ENCODE measurements around the gene MAPKAPK2. TPM values are rescaled to one million over a fixed set of nuclear protein-coding genes. Genes with fewer than 3 reads are reported as not detected.
"Not testable (repeated sequence)": the region's sequence is repeated elsewhere in the genome, so short reads cannot be mapped to it uniquely, and the experiment has no call there.

MAPKAPK2 gene
- 62.3 and 63.1 TPM in 2 replicates for total RNA-seq (ENCODE audit: low replicate concordance)
- long read RNA-seq, partial matches to known transcripts: 0 of 3 reads
- long read RNA-seq, other reads (novel, unspliced or antisense): 3 of 3 reads

GRCh38 chr1:206684478-206685333, at the start of gene MAPKAPK2:
Gene MAPKAPK2, plus strand, starts transcription at chr1:206684905. Its CDS starts 325 bp downstream, at chr1:206685230.
- DNase-seq (ENCODE audit: extremely low spot score, unreplicated experiment): peak; percentile 84
- no peaks in the 10 kb centered on the region for H3K36me3 Mint-ChIP-seq
- peaks cover 25% of the 10 kb centered on the region for H3K4me1 Mint-ChIP-seq (ENCODE audit: unreplicated experiment)
- peak within 1 kb of the TSS; percentile 96 for H3K27ac Mint-ChIP-seq
- peak within 1 kb of the TSS; percentile 96 for H3K4me3 Mint-ChIP-seq
- no peaks in the 10 kb centered on the region for H3K9me3 Mint-ChIP-seq
- peaks cover 36% of the 10 kb centered on the region for H3K27me3 Mint-ChIP-seq
- no peak for TF ChIP-seq CTCF (conservative IDR thresholded peaks at IDR 0.05)

GRCh38 chr1:206635080-206635977, 49.4 kb upstream of the MAPKAPK2 start, which contains the start of gene DYRK3:
Gene DYRK3, plus strand, starts transcription at chr1:206635536. Its CDS starts 168 bp downstream, at chr1:206635704.
- H3K9me3 Mint-ChIP-seq: no peaks in the 10 kb centered on the region
- TF ChIP-seq CTCF (conservative IDR thresholded peaks at IDR 0.05): no peak

GRCh38 chr1:206635978-206636345, 48.7 kb upstream of the MAPKAPK2 start:
- peaks cover 26% of the 10 kb centered on the region for H3K4me1 Mint-ChIP-seq (ENCODE audit: unreplicated experiment)
- H3K4me3 Mint-ChIP-seq: peak overlapping the region; percentile 88
- TF ChIP-seq CTCF (conservative IDR thresholded peaks at IDR 0.05): no peak
- no peaks in the 10 kb centered on the region for H3K36me3 Mint-ChIP-seq
- no peaks in the 10 kb centered on the region for H3K9me3 Mint-ChIP-seq
- no peak for DNase-seq (ENCODE audit: extremely low spot score, unreplicated experiment)
- no peak overlapping the region for H3K27ac Mint-ChIP-seq
- H3K27me3 Mint-ChIP-seq: peaks cover 39% of the 10 kb centered on the region

More at GRCh38 chr1:206635080-206635977, 49.4 kb upstream of the MAPKAPK2 start, which contains the start of gene DYRK3:
- Mint-ChIP-seq H3K4me1 (ENCODE audit: unreplicated experiment) (peaks cover 28% of the 10 kb centered on the region), H3K36me3 (no peaks in the 10 kb centered on the region), H3K27ac (peak within 1 kb of the TSS; percentile 85), H3K4me3 (peak within 1 kb of the TSS; percentile 88), H3K27me3 (peaks cover 39% of the 10 kb centered on the region)
- DNase-seq (ENCODE audit: extremely low spot score, unreplicated experiment): peak; percentile 95

GRCh38 chr1:206636671-206637070, 48.0 kb upstream of the MAPKAPK2 start:
- no peaks in the 10 kb centered on the region for H3K36me3 Mint-ChIP-seq
- peak overlapping the region; percentile 19 for H3K4me3 Mint-ChIP-seq
- H3K27ac Mint-ChIP-seq: no peak overlapping the region
- no peaks in the 10 kb centered on the region for H3K9me3 Mint-ChIP-seq
- no peak for DNase-seq (ENCODE audit: extremely low spot score, unreplicated experiment)
- no peak for TF ChIP-seq CTCF (conservative IDR thresholded peaks at IDR 0.05)
- peaks cover 39% of the 10 kb centered on the region for H3K27me3 Mint-ChIP-seq
- peaks cover 22% of the 10 kb centered on the region for H3K4me1 Mint-ChIP-seq (ENCODE audit: unreplicated experiment)

GRCh38 chr1:206637605-206638004, 47.1 kb upstream of the MAPKAPK2 start:
- Mint-ChIP-seq H3K36me3 (no peaks in the 10 kb centered on the region), H3K27ac (no peak overlapping the region), H3K4me1 (ENCODE audit: unreplicated experiment) (peaks cover 18% of the 10 kb centered on the region), H3K4me3 (peak overlapping the region; percentile 21), H3K27me3 (peaks cover 35% of the 10 kb centered on the region), H3K9me3 (no peaks in the 10 kb centered on the region)
- no peak for TF ChIP-seq CTCF (conservative IDR thresholded peaks at IDR 0.05)
- DNase-seq (ENCODE audit: extremely low spot score, unreplicated experiment): no peak

GRCh38 chr1:206642074-206642473, 42.6 kb upstream of the MAPKAPK2 start:
- not testable (repeated sequence) for H3K27ac Mint-ChIP-seq; H3K4me1 Mint-ChIP-seq (ENCODE audit: unreplicated experiment); H3K36me3 Mint-ChIP-seq; H3K27me3 Mint-ChIP-seq; H3K4me3 Mint-ChIP-seq; DNase-seq (ENCODE audit: extremely low spot score, unreplicated experiment); H3K9me3 Mint-ChIP-seq

Measured in type B pancreatic cell (in vitro differentiated cells).